Type B pancreatic cell (in vitro differentiated cells): Measurements from ENCODE around the gene TMOD2. TPM values are rescaled to one million over a fixed set of nuclear protein-coding genes. Genes with fewer than 3 reads are reported as not detected.

Source experiments
- DNase-seq: peaks from one replicate; pipeline ENCODE4 v3.0.0; 2021; ENCODE audit warnings: mixed read lengths; ENCODE audit not compliant: unreplicated experiment; ENCODE audit errors: extremely low spot score
- H3K27ac Mint-ChIP-seq: 2 replicates; pipeline ENCODE4 v1.8.0; 2021; ENCODE audit warnings: mild to moderate bottlenecking, mixed read lengths
- H3K27me3 Mint-ChIP-seq: 2 replicates; pipeline ENCODE4 v1.8.0; 2021; ENCODE audit warnings: mixed read lengths
- H3K36me3 Mint-ChIP-seq: 2 replicates; pipeline ENCODE4 v1.8.0; 2021; ENCODE audit warnings: mixed read lengths
- H3K4me1 Mint-ChIP-seq: one replicate; pipeline ENCODE4 v1.8.0; 2021; ENCODE audit warnings: mixed read lengths; ENCODE audit not compliant: unreplicated experiment
- H3K4me3 Mint-ChIP-seq: 2 replicates; pipeline ENCODE4 v1.8.0; 2021; ENCODE audit warnings: mild to moderate bottlenecking, mixed read lengths
- H3K9me3 Mint-ChIP-seq: 2 replicates; pipeline ENCODE4 v1.8.0; 2021; ENCODE audit warnings: mixed read lengths
- CTCF ChIP-seq: fragments of 200-600 bp; sonication (generic); conservative IDR thresholded peaks from 2 replicates; pipeline ENCODE4 v1.5.0; 2021; ENCODE audit warnings: antibody characterized with exemption, mild to moderate bottlenecking
- total RNA-seq: library from RNA; stranded (reverse); gene quantifications from 2 replicates; pipeline ENCODE4 v1.2.1, GENCODE V29; 2021; ENCODE audit warnings: low replicate concordance

Gene TMOD2
- total RNA-seq, 1 donor from 2014 or later: 8.3 TPM

GRCh38 chr15:51709031-51709430 is 42.4 kb upstream of the TMOD2 start:
- DNase-seq: no peak
- TF ChIP-seq CTCF: no peak
- Mint-ChIP-seq H3K9me3 (no peaks in the 10 kb centered on the region), H3K27ac (no peak overlapping the region), H3K36me3 (no peaks in the 10 kb centered on the region), H3K4me1 (no peaks in the 10 kb centered on the region), H3K4me3 (no peak overlapping the region), H3K27me3 (peaks cover 4% of the 10 kb centered on the region)

- Mint-ChIP-seq H3K4me1 (no peaks in the 10 kb centered on the region), H3K9me3 (no peaks in the 10 kb centered on the region), H3K27ac (no peak overlapping the region), H3K4me3 (no peak overlapping the region), H3K36me3 (no peaks in the 10 kb centered on the region), H3K27me3 (peaks cover 8% of the 10 kb centered on the region)
- no peak for DNase-seq
- no peak for TF ChIP-seq CTCF
Measured at GRCh38 chr15:51714162-51714561, 37.2 kb upstream of the TMOD2 start.

GRCh38 chr15:51714911-51715310 is 36.5 kb upstream of the TMOD2 start:
- Mint-ChIP-seq H3K27me3 (peaks cover 8% of the 10 kb centered on the region), H3K36me3 (no peaks in the 10 kb centered on the region), H3K27ac (no peak overlapping the region), H3K4me1 (no peaks in the 10 kb centered on the region), H3K9me3 (no peaks in the 10 kb centered on the region), H3K4me3 (no peak overlapping the region)
- no peak for TF ChIP-seq CTCF
- DNase-seq: no peak

- no peak for DNase-seq
- H3K27me3 Mint-ChIP-seq: peaks cover 8% of the 10 kb centered on the region
- H3K9me3 Mint-ChIP-seq: no peaks in the 10 kb centered on the region
- H3K4me1 Mint-ChIP-seq: no peaks in the 10 kb centered on the region
- H3K4me3 Mint-ChIP-seq: no peak overlapping the region
- no peak overlapping the region for H3K27ac Mint-ChIP-seq
- no peaks in the 10 kb centered on the region for H3K36me3 Mint-ChIP-seq
- no peak for TF ChIP-seq CTCF
Measured at GRCh38 chr15:51718219-51718618, 33.2 kb upstream of the TMOD2 start.

- Mint-ChIP-seq H3K9me3 (no peaks in the 10 kb centered on the region), H3K36me3 (no peaks in the 10 kb centered on the region), H3K27me3 (peaks cover 7% of the 10 kb centered on the region), H3K27ac (no peak overlapping the region), H3K4me3 (no peak overlapping the region), H3K4me1 (no peaks in the 10 kb centered on the region)
- no peak for DNase-seq
- no peak for TF ChIP-seq CTCF
Measured at GRCh38 chr15:51718746-51719145, 32.7 kb upstream of the TMOD2 start.
